GM23248 (cell line): ENCODE measurements around the gene FAM210A.
"Not testable (repeated sequence)": the region's sequence is repeated elsewhere in the genome, so short reads cannot be mapped to it uniquely, and the experiment has no call there.

ENCODE experiments used
- EZH2 ChIP-seq: fragments of 200-600 bp; sonication (generic); IDR thresholded peaks from 2 replicates; pipeline ENCODE4 v1.6.1; 2018; ENCODE audit warnings: antibody characterized with exemption, mild to moderate bottlenecking; ENCODE audit not compliant: insufficient read depth, poor library complexity, severe bottlenecking
- EZH2phosphoT487 ChIP-seq: fragments of 200-600 bp; sonication (generic); IDR thresholded peaks from 2 replicates; pipeline ENCODE4 v1.6.1; 2018; ENCODE audit warnings: antibody characterized with exemption, moderate library complexity, mild to moderate bottlenecking, low read depth; ENCODE audit not compliant: insufficient read depth

GRCh38 chr18:13677350-13677749 is 49.0 kb downstream of the FAM210A start:
- TF ChIP-seq EZH2, EZH2phosphoT487: not testable (repeated sequence)
